Measurements from ENCODE around the gene NHSL2.

DNA sequence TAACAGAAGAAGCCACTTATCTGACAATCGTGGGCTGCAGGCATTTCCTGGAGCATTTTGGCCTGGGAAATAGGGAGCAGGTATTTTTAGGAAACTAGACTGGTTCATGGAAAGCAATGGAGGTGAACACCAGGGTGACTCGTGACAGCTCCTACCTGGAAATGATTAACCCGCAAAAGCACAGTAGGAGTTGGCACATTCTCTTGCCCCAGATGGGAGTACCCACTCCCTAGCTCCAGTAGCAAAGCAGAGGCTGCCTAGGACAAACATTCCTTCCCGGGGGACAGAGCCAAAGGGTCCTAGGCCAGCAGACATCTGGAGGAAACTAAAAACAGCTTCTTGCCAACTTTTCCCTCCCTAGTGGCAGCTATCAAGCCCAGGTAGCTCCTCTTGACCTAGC is 192.1 kb downstream of the NHSL2 start:
- no peak for TF ChIP-seq CTCF (conservative IDR thresholded peaks at IDR 0.05)
- TF ChIP-seq EZH2 (IDR thresholded peaks at IDR 0.05; ENCODE audit: low read depth) = no peak

All from PC-9 (cell line).